ENCODE results near the gene C6. TPM values are rescaled to one million over a fixed set of nuclear protein-coding genes. Genes with fewer than 3 reads are reported as not detected.

Gene C6
- total and polyA plus RNA-seq, 9 of the 15 experiments (the other 6 are each of a cell fraction or from before 2014, with no cell fraction given): 0.09 TPM; not detected in 8

- TF ChIP-seq, protein P1, sequence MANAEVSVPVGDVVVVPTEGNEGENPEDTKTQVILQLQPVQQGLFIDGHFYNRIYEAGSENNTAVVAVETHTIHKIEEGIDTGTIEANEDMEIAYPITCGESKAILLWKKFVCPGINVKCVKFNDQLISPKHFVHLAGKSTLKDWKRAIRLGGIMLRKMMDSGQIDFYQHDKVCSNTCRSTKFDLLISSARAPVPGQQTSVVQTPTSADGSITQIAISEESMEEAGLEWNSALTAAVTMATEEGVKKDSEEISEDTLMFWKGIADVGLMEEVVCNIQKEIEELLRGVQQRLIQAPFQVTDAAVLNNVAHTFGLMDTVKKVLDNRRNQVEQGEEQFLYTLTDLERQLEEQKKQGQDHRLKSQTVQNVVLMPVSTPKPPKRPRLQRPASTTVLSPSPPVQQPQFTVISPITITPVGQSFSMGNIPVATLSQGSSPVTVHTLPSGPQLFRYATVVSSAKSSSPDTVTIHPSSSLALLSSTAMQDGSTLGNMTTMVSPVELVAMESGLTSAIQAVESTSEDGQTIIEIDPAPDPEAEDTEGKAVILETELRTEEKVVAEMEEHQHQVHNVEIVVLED (CRISPR knock-in tag; IDR thresholded peaks at IDR 0.05): no peak
- TF ChIP-seq NFE2L1 (tag; IDR thresholded peaks at IDR 0.05; ENCODE audit: borderline replicate concordance, low read depth) (no peak), PATZ1 (CRISPR knock-in tag; IDR thresholded peaks at IDR 0.05; ENCODE audit: borderline replicate concordance) (no peak), MIER1 (IDR thresholded peaks at IDR 0.05; ENCODE audit: low read depth) (no peak), IRF1 (CRISPR knock-in tag; IDR thresholded peaks at IDR 0.05; ENCODE audit: borderline replicate concordance) (no peak), TOE1 (IDR thresholded peaks at IDR 0.05; ENCODE audit: borderline replicate concordance) (no peak), TOE1 (CRISPR knock-in tag; IDR thresholded peaks at IDR 0.05; ENCODE audit: borderline replicate concordance, low read depth) (no peak), ARNT (IDR thresholded peaks at IDR 0.05) (no peak), HMGXB4 (CRISPR knock-in tag; IDR thresholded peaks at IDR 0.05) (no peak), PTBP1 (IDR thresholded peaks at IDR 0.05; ENCODE audit: low read depth, low read length) (no peak), ZNF174 (CRISPR knock-in tag; IDR thresholded peaks at IDR 0.05) (no peak), ZNF133 (CRISPR knock-in tag; IDR thresholded peaks at IDR 0.05) (no peak)
These were observed 115.7 kb downstream of the C6 start (continued) for GRCh38 chr5:41097642-41098041.
